Measurements from ENCODE around the gene TSC22D1. TPM values are rescaled to one million over a fixed set of nuclear protein-coding genes. Genes with fewer than 3 reads are reported as not detected.

Gene TSC22D1
- polyA plus RNA-seq, 1 donor from 2014 or later = 355 TPM

GRCh38 chr13:44385401-44385800 lies 190.7 kb downstream of the TSC22D1 start:
- H3K27me3 ChIP-seq (ENCODE audit: insufficient read depth, low read depth, low read length) = no peaks in the 10 kb centered on the region
- no peak overlapping the region for H3K4me3 ChIP-seq (ENCODE audit: low read length)
- no peak overlapping the region for H3K4me2 ChIP-seq (ENCODE audit: low read length)
- TF ChIP-seq REST (IDR thresholded peaks at IDR 0.05; ENCODE audit: borderline replicate concordance) = no peak
- no peak for TF ChIP-seq EZH2 (IDR thresholded peaks at IDR 0.05; ENCODE audit: borderline replicate concordance, insufficient read depth, low read length, poor library complexity, severe bottlenecking)
- TF ChIP-seq SMC3 (conservative IDR thresholded peaks at IDR 0.05; ENCODE audit: poor library complexity) = no peak
- TF ChIP-seq MXI1 (conservative IDR thresholded peaks at IDR 0.05; ENCODE audit: poor library complexity, severe bottlenecking) = no peak
- TF ChIP-seq RAD21 (conservative IDR thresholded peaks at IDR 0.05) = no peak
- no peak for TF ChIP-seq TAF1 (IDR thresholded peaks at IDR 0.05; ENCODE audit: low read depth)
- no peaks in the 10 kb centered on the region for H3K9me3 ChIP-seq (ENCODE audit: low read length)
- H3K27ac ChIP-seq (ENCODE audit: low read length) = no peak overlapping the region
- no peaks in the 10 kb centered on the region for H3K79me2 ChIP-seq (replicated peaks; ENCODE audit: insufficient read depth, low read length)
- H3K9ac ChIP-seq (ENCODE audit: low read length) = no peak overlapping the region
- no peaks in the 10 kb centered on the region for H3K36me3 ChIP-seq (ENCODE audit: insufficient read depth, low read length)
- no peaks in the 10 kb centered on the region for H3F3A ChIP-seq (ENCODE audit: insufficient read depth, low read length, poor library complexity, severe bottlenecking)
- no peaks in the 10 kb centered on the region for H4K20me1 ChIP-seq (ENCODE audit: insufficient read depth)
- no peaks in the 10 kb centered on the region for H3K9me2 ChIP-seq (ENCODE audit: insufficient read depth, low read length)
- H2AFZ ChIP-seq (ENCODE audit: low read depth, low read length) = no peak overlapping the region

GRCh38 chr13:44384778-44385177 lies 191.4 kb downstream of the TSC22D1 start:
- Histone ChIP-seq H3K36me3 (ENCODE audit: insufficient read depth, low read length) (no peaks in the 10 kb centered on the region), H3K9ac (ENCODE audit: low read length) (no peak overlapping the region), H3K79me2 (replicated peaks; ENCODE audit: insufficient read depth, low read length) (no peaks in the 10 kb centered on the region), H2AFZ (ENCODE audit: low read depth, low read length) (no peak overlapping the region), H3K9me3 (ENCODE audit: low read length) (no peaks in the 10 kb centered on the region), H3K27me3 (ENCODE audit: insufficient read depth, low read depth, low read length) (no peaks in the 10 kb centered on the region), H4K20me1 (ENCODE audit: insufficient read depth) (no peaks in the 10 kb centered on the region), H3F3A (ENCODE audit: insufficient read depth, low read length, poor library complexity, severe bottlenecking) (no peaks in the 10 kb centered on the region), H3K4me2 (ENCODE audit: low read length) (no peak overlapping the region), H3K27ac (ENCODE audit: low read length) (no peak overlapping the region), H3K4me3 (ENCODE audit: low read length) (no peak overlapping the region), H3K9me2 (ENCODE audit: insufficient read depth, low read length) (no peaks in the 10 kb centered on the region)
- TF ChIP-seq CTCF (IDR thresholded peaks at IDR 0.05; ENCODE audit: poor library complexity, severe bottlenecking) (no peak), EP300 (conservative IDR thresholded peaks at IDR 0.05; ENCODE audit: poor library complexity, severe bottlenecking) (no peak), REST (IDR thresholded peaks at IDR 0.05; ENCODE audit: borderline replicate concordance) (no peak), SMC3 (conservative IDR thresholded peaks at IDR 0.05; ENCODE audit: poor library complexity) (no peak), POLR2AphosphoS5 (IDR thresholded peaks at IDR 0.05) (no peak), EZH2 (IDR thresholded peaks at IDR 0.05; ENCODE audit: borderline replicate concordance, insufficient read depth, low read length, poor library complexity, severe bottlenecking) (no peak), RAD21 (conservative IDR thresholded peaks at IDR 0.05) (no peak), MXI1 (conservative IDR thresholded peaks at IDR 0.05; ENCODE audit: poor library complexity, severe bottlenecking) (no peak), TAF1 (IDR thresholded peaks at IDR 0.05; ENCODE audit: low read depth) (no peak)

All from neural cell (in vitro differentiated cells).